CD4-positive, alpha-beta T cell (primary cell): ENCODE measurements around the gene WDR11. TPM values are rescaled to one million over a fixed set of nuclear protein-coding genes. Genes with fewer than 3 reads are reported as not detected.
"Not testable (repeated sequence)": the region's sequence is repeated elsewhere in the genome, so short reads cannot be mapped to it uniquely, and the experiment has no call there.

ENCODE experiments used
- ATAC-seq: fragments of 200-7000 bp; cut with Tn5 transposase; one replicate; pipeline ENCODE4 v1.10.0; 2022; ENCODE audit warnings: mild to moderate bottlenecking; ENCODE audit not compliant: poor library complexity
- CTCF ChIA-PET: fragments of 350-600 bp; sonication (Branson Sonifier 250); formaldehyde crosslinking; loops from one replicate; lab custom pipeline; 2021; ENCODE audit warnings: antibody characterized with exemption, inconsistent platforms; lab: Charles Lee
- POLR2A ChIA-PET: fragments of 350-600 bp; sonication (Branson Sonifier 250); formaldehyde crosslinking; loops from one replicate; lab custom pipeline; 2021; ENCODE audit warnings: antibody characterized with exemption, inconsistent platforms; lab: Charles Lee
- DNase-seq, 14 experiments: peaks; one replicate each; pipeline ENCODE4 v3.0.0-alpha.2; 2013 to 2020; ENCODE audit warnings: mixed read lengths in 2 of 14
- H3K27ac ChIP-seq, 2 donors: one replicate each; pipeline versions ENCODE4 v1.5.1 to v1.7.0; 2013; ENCODE audit warnings: low read length in 2 of 2, low read depth in 1 of 2, mild to moderate bottlenecking in 1 of 2
- H3K27me3 ChIP-seq, 2 experiments: 1 replicate in 1 of 2; 2 replicates in 1 of 2; pipeline versions ENCODE4 v1.6.1 to v1.7.0; 2013; ENCODE audit warnings: low read length in 2 of 2, control low read depth in 1 of 2, mild to moderate bottlenecking in 1 of 2, moderate library complexity in 1 of 2; ENCODE audit not compliant: insufficient read depth in 2 of 2, control insufficient read depth in 1 of 2
- H3K36me3 ChIP-seq: one replicate; pipeline ENCODE4 v1.6.1; 2013; ENCODE audit warnings: low read length, control low read depth; ENCODE audit not compliant: insufficient read depth
- H3K4me1 ChIP-seq: one replicate; pipeline ENCODE4 v1.6.1; 2013; ENCODE audit warnings: low read length, control low read depth; ENCODE audit not compliant: insufficient read depth
- H3K4me3 ChIP-seq: one replicate; pipeline ENCODE4 v1.5.1; 2013; ENCODE audit warnings: mild to moderate bottlenecking, low read length, moderate library complexity
- H3K9me3 ChIP-seq, 2 experiments: 1 replicate in 1 of 2; 2 replicates in 1 of 2; pipeline versions ENCODE4 v1.6.1 to v1.7.0; 2013; ENCODE audit warnings: low read length in 2 of 2, mild to moderate bottlenecking in 2 of 2, control low read depth in 1 of 2, moderate library complexity in 1 of 2; ENCODE audit not compliant: control insufficient read depth in 1 of 2, insufficient read depth in 1 of 2
- H3K27ac Mint-ChIP-seq: one replicate; pipeline ENCODE4 v1.8.0; 2020; ENCODE audit warnings: mixed read lengths
- H3K27me3 Mint-ChIP-seq: one replicate; pipeline ENCODE4 v1.8.0; 2021; ENCODE audit warnings: mixed read lengths
- H3K36me3 Mint-ChIP-seq: one replicate; pipeline ENCODE4 v1.8.0; 2021; ENCODE audit warnings: low read depth, mixed read lengths
- H3K4me1 Mint-ChIP-seq: one replicate; pipeline ENCODE4 v1.8.0; 2021; ENCODE audit warnings: low read depth, mixed read lengths
- H3K4me3 Mint-ChIP-seq: one replicate; pipeline ENCODE4 v1.8.0; 2020; ENCODE audit warnings: mild to moderate bottlenecking, mixed read lengths
- H3K9me3 Mint-ChIP-seq: one replicate; pipeline ENCODE4 v1.8.0; 2020; ENCODE audit warnings: mixed read lengths
- intact Hi-C, 2 experiments: fragments of 100-400 bp; cut with DNase I in 1 of 2; cut with micrococcal nuclease in 1 of 2; formaldehyde crosslinking; loops; one replicate each; pipeline versions ENCODE4 v1.15.1 to v1.9.0; 2023 to 2025; cut with DNase I, micrococcal nuclease
- total RNA-seq, 174 experiments: library from RNA in 2 of 174; stranded (reverse) in 2 of 174; gene quantifications; one replicate each; pipeline ENCODE4 v1.2.3 and lab custom pipeline; 2021 to 2026
- TF ChIP-seq, protein P1 (sequence below): fragments of 200-600 bp; IDR thresholded peaks from one replicate; pipeline ENCODE4 v1.8.0; 2022; ENCODE audit warnings: antibody characterized with exemption, mild to moderate bottlenecking

WDR11 gene
- total RNA-seq, 2 experiments from 2014 or later: 16.9 to 17.9 TPM

GRCh38 chr10:120897343-120897742 is 46.2 kb downstream of the WDR11 start:
- TF ChIP-seq, protein P1, sequence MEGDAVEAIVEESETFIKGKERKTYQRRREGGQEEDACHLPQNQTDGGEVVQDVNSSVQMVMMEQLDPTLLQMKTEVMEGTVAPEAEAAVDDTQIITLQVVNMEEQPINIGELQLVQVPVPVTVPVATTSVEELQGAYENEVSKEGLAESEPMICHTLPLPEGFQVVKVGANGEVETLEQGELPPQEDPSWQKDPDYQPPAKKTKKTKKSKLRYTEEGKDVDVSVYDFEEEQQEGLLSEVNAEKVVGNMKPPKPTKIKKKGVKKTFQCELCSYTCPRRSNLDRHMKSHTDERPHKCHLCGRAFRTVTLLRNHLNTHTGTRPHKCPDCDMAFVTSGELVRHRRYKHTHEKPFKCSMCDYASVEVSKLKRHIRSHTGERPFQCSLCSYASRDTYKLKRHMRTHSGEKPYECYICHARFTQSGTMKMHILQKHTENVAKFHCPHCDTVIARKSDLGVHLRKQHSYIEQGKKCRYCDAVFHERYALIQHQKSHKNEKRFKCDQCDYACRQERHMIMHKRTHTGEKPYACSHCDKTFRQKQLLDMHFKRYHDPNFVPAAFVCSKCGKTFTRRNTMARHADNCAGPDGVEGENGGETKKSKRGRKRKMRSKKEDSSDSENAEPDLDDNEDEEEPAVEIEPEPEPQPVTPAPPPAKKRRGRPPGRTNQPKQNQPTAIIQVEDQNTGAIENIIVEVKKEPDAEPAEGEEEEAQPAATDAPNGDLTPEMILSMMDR: no peak
- H3K27ac Mint-ChIP-seq: no peak overlapping the region
- no peaks in the 10 kb centered on the region for H3K27me3 Mint-ChIP-seq
- DNase-seq (no peak), ATAC-seq (no peak)
- Histone ChIP-seq H3K36me3 (peaks cover 40% of the 10 kb centered on the region), H3K4me3 (no peak overlapping the region), H3K4me1 (no peaks in the 10 kb centered on the region), H3K9me3 (no peaks in the 10 kb centered on the region), H3K27ac (no peak overlapping the region), H3K27me3 (no peaks in the 10 kb centered on the region)
- peaks cover 85% of the 10 kb centered on the region for H3K36me3 Mint-ChIP-seq
- no peak overlapping the region for H3K4me3 Mint-ChIP-seq
- ChIA-PET POLR2A (no interaction called here), CTCF (no interaction called here)
- no peaks in the 10 kb centered on the region for H3K9me3 Mint-ChIP-seq
- intact Hi-C loops: no loop called here
- H3K4me1 Mint-ChIP-seq: peaks cover 7% of the 10 kb centered on the region

GRCh38 chr10:120905268-120905667 is 54.1 kb downstream of the WDR11 start:
- Histone ChIP-seq H3K27ac (no peak overlapping the region), H3K4me1 (no peaks in the 10 kb centered on the region), H3K36me3 (peaks cover 89% of the 10 kb centered on the region), H3K4me3 (no peak overlapping the region), H3K9me3 (peaks cover 6 to 12% of the 10 kb centered on the region in 2 experiments), H3K27me3 (no peaks in the 10 kb centered on the region)
- Mint-ChIP-seq H3K27ac (no peak overlapping the region), H3K4me3 (no peak overlapping the region), H3K36me3 (peaks cover 100% of the 10 kb centered on the region), H3K4me1 (no peaks in the 10 kb centered on the region), H3K9me3 (peaks cover 3% of the 10 kb centered on the region), H3K27me3 (no peaks in the 10 kb centered on the region)
- intact Hi-C loops: no loop called here
- ATAC-seq: no peak
- TF ChIP-seq, protein P1: no peak
- ChIA-PET POLR2A (no interaction called here), CTCF (no interaction called here)
- no peak for DNase-seq

GRCh38 chr10:120917521-120918250 is 66.5 kb downstream of the WDR11 start:
- Histone ChIP-seq H3K9me3 (peaks cover 18 to 28% of the 10 kb centered on the region in 2 experiments), H3K4me1 (no peaks in the 10 kb centered on the region), H3K36me3 (no peaks in the 10 kb centered on the region), H3K4me3 (no peak overlapping the region), H3K27me3 (no peaks in the 10 kb centered on the region), H3K27ac (no peak overlapping the region)
- Mint-ChIP-seq H3K27ac (no peak overlapping the region), H3K36me3 (no peaks in the 10 kb centered on the region), H3K4me1 (no peaks in the 10 kb centered on the region), H3K4me3 (no peak overlapping the region), H3K27me3 (no peaks in the 10 kb centered on the region), H3K9me3 (no peaks in the 10 kb centered on the region)
- POLR2A ChIA-PET: no interaction called here
- DNase-seq (no peak), ATAC-seq (no peak)
- CTCF ChIA-PET: no interaction called here
- intact Hi-C loops: no loop called here
- TF ChIP-seq, protein P1: no peak

DNA sequence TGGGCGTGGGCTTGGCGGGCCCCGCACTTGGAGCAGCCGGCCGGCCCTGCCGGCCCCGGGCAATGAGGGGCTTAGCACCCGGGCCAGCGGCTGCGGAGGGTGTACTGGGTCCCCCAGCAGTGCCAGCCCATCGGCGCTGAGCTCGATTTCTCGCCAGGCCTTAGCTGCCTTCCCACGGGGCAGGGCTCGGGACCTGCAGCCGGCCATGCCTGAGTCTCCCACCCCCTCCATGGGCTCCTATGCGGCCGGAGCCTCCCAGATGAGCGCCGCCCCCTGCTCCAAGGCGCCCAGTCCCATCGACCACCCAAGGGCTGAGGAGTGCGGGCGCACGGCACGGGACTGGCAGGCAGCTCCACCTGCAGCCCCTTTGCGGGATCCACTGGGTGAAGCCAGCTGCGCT is 72.7 kb downstream of the WDR11 start:
- H3K4me1 ChIP-seq, H3K36me3 ChIP-seq, H3K36me3 Mint-ChIP-seq, POLR2A ChIA-PET, H3K4me1 Mint-ChIP-seq, H3K4me3 ChIP-seq, DNase-seq, CTCF ChIA-PET, H3K27me3 Mint-ChIP-seq, H3K9me3 Mint-ChIP-seq, H3K27ac ChIP-seq, intact Hi-C loops, H3K27ac Mint-ChIP-seq, H3K27me3 ChIP-seq, ATAC-seq, H3K4me3 Mint-ChIP-seq: not testable (repeated sequence)
- H3K9me3 ChIP-seq: peaks cover 0 to 25% of the 10 kb centered on the region in 2 experiments
